Panc1 (cell line): Measurements from ENCODE around the gene FRMD5.

Source experiments
- POLR2AphosphoS5 ChIP-seq: IDR thresholded peaks from 2 replicates; pipeline ENCODE4 v1.6.1; 2012; ENCODE audit warnings: mild to moderate bottlenecking, low read depth, low read length, moderate library complexity
- SIN3A ChIP-seq: IDR thresholded peaks from 2 replicates; pipeline ENCODE4 v1.6.1; 2012; ENCODE audit warnings: low read depth, mild to moderate bottlenecking, low read length, moderate library complexity, borderline replicate concordance; ENCODE audit not compliant: insufficient read depth
- TF ChIP-seq, protein P1 (sequence below): fragments of 450-650 bp; IDR thresholded peaks from 2 replicates; pipeline ENCODE4 v1.5.1; 2017; ENCODE audit warnings: mild to moderate bottlenecking
- TF ChIP-seq, protein P2 (sequence below), 2 experiments: IDR thresholded peaks; 2 replicates each; pipeline ENCODE4 v1.6.1; 2011 to 2012; ENCODE audit warnings: low read depth in 2 of 2, control low read depth in 1 of 2, low read length in 1 of 2, mild to moderate bottlenecking in 1 of 2, moderate library complexity in 1 of 2; ENCODE audit not compliant: insufficient read depth in 1 of 2

DNA sequence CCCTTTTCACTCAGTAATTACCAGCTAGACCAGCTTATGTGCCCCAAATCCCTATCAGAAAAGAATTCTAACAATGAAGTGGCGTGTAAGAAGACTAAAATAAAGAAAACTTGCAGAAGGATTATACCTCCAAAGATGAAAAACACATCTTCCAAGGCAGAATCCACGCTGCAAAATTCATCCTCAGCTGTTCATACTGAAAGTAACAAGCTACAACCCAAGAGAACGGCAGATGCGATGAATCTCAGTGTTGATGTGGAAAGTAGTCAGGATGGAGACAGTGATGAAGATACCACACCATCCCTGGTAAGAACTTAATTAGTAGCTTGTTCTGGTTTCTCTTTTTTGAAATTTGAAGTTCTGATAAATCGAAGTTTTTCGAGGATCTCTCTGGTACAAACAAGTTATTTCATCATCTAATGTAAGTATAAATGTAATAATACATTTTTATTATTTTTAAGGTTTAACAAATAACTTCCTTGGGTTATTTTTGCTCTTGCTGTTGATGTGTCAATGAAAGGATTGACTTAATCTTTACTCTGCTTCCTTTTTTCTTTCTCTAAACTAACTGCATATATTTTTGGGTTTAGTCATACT lies 366.9 kb downstream of the FRMD5 start:
- no peak for TF ChIP-seq SIN3A
- no peak for TF ChIP-seq POLR2AphosphoS5
- TF ChIP-seq, protein P1, sequence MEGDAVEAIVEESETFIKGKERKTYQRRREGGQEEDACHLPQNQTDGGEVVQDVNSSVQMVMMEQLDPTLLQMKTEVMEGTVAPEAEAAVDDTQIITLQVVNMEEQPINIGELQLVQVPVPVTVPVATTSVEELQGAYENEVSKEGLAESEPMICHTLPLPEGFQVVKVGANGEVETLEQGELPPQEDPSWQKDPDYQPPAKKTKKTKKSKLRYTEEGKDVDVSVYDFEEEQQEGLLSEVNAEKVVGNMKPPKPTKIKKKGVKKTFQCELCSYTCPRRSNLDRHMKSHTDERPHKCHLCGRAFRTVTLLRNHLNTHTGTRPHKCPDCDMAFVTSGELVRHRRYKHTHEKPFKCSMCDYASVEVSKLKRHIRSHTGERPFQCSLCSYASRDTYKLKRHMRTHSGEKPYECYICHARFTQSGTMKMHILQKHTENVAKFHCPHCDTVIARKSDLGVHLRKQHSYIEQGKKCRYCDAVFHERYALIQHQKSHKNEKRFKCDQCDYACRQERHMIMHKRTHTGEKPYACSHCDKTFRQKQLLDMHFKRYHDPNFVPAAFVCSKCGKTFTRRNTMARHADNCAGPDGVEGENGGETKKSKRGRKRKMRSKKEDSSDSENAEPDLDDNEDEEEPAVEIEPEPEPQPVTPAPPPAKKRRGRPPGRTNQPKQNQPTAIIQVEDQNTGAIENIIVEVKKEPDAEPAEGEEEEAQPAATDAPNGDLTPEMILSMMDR = no peak
- TF ChIP-seq, protein P2, sequence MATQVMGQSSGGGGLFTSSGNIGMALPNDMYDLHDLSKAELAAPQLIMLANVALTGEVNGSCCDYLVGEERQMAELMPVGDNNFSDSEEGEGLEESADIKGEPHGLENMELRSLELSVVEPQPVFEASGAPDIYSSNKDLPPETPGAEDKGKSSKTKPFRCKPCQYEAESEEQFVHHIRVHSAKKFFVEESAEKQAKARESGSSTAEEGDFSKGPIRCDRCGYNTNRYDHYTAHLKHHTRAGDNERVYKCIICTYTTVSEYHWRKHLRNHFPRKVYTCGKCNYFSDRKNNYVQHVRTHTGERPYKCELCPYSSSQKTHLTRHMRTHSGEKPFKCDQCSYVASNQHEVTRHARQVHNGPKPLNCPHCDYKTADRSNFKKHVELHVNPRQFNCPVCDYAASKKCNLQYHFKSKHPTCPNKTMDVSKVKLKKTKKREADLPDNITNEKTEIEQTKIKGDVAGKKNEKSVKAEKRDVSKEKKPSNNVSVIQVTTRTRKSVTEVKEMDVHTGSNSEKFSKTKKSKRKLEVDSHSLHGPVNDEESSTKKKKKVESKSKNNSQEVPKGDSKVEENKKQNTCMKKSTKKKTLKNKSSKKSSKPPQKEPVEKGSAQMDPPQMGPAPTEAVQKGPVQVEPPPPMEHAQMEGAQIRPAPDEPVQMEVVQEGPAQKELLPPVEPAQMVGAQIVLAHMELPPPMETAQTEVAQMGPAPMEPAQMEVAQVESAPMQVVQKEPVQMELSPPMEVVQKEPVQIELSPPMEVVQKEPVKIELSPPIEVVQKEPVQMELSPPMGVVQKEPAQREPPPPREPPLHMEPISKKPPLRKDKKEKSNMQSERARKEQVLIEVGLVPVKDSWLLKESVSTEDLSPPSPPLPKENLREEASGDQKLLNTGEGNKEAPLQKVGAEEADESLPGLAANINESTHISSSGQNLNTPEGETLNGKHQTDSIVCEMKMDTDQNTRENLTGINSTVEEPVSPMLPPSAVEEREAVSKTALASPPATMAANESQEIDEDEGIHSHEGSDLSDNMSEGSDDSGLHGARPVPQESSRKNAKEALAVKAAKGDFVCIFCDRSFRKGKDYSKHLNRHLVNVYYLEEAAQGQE (IDR thresholded peaks at IDR 0.05; ENCODE audit: insufficient read depth in 1 of 2, low read depth in 2 of 2, low read length in 1 of 2) = no peak
